GM12878 (cell line): ENCODE data around the gene AFF1. TPM values are rescaled to one million over a fixed set of nuclear protein-coding genes. Genes with fewer than 3 reads are reported as not detected.

Source experiments
- ATAC-seq: fragments of 200-7000 bp; cut with Tn5 transposase; 3 replicates; pipeline ENCODE4 v1.9.1; 2020; ENCODE audit warnings: mild to moderate bottlenecking, moderate library complexity
- BruUV-seq: library from RNA; stranded (reverse); fragments of 400-500 nt; replicated peaks from 2 replicates; lab custom pipeline; 2021; lab: Mats Ljungman, UMichigan
- CTCF ChIA-PET: fragments of 300-600 bp; sonication (Branson Sonifier 250); formaldehyde crosslinking; extraction: SDS; loops from one replicate; lab custom pipeline; 2021; ENCODE audit warnings: inconsistent platforms; lab: Yijun Ruan, JAX
- POLR2A ChIA-PET: fragments of 350-600 bp; formaldehyde crosslinking; extraction: SDS; loops from one replicate; lab custom pipeline; 2021; ENCODE audit warnings: inconsistent platforms; lab: Charles Lee
- RAD21 ChIA-PET: fragments of 300-600 bp; sonication (Branson Sonifier 250); formaldehyde crosslinking; loops from one replicate; lab custom pipeline; 2023; ENCODE audit warnings: antibody characterized with exemption; ENCODE audit not compliant: unreplicated experiment; lab: Charles Lee
- SMC1A ChIA-PET: fragments of 300-600 bp; sonication (Branson Sonifier 250); formaldehyde crosslinking; loops from one replicate; lab custom pipeline; 2023; ENCODE audit not compliant: unreplicated experiment, uncharacterized antibody; lab: Charles Lee
- DNase-seq: peaks from one replicate; pipeline ENCODE4 v3.0.0-alpha.2; 2011; ENCODE audit warnings: low read depth, low spot score
- FAIRE-seq: peaks from 3 replicates; lab custom pipeline; 2011; peaks lifted over from hg19 to GRCh38; lab: Jason Lieb, UNC
- H2AFZ ChIP-seq: 2 replicates; pipeline ENCODE4 v1.6.0; 2011; ENCODE audit warnings: low read depth, low read length, control low read depth; ENCODE audit not compliant: control insufficient read depth
- H3K27ac ChIP-seq: 2 replicates; pipeline ENCODE4 v1.5.1; 2011; ENCODE audit warnings: control low read depth; ENCODE audit not compliant: control insufficient read depth, insufficient read depth
- H3K27me3 ChIP-seq, 2 experiments: replicated peaks in 1 of 2; 2 replicates each; pipeline versions ENCODE4 v1.6.0 to v1.6.1; 2011; ENCODE audit warnings: low read length in 1 of 2; ENCODE audit not compliant: control insufficient read depth in 2 of 2, insufficient read depth in 2 of 2
- H3K36me3 ChIP-seq, 2 experiments: 2 replicates each; pipeline ENCODE4 v1.5.1; 2011; ENCODE audit warnings: low read length in 1 of 2; ENCODE audit not compliant: control insufficient read depth in 2 of 2, insufficient read depth in 2 of 2
- H3K4me1 ChIP-seq: 2 replicates; pipeline ENCODE4 v1.6.1; 2011; ENCODE audit warnings: mild to moderate bottlenecking, low read length, moderate library complexity, mixed read lengths; ENCODE audit not compliant: control insufficient read depth, insufficient read depth
- H3K4me2 ChIP-seq: 2 replicates; pipeline ENCODE4 v1.6.0; 2011; ENCODE audit warnings: control low read depth; ENCODE audit not compliant: control insufficient read depth, insufficient read depth
- H3K4me3 ChIP-seq: fragments of 200-600 bp; sonication (generic); 2 replicates; pipeline ENCODE4 v1.5.1; 2016
- H3K79me2 ChIP-seq: 2 replicates; pipeline ENCODE4 v1.6.0; 2011; ENCODE audit warnings: low read length; ENCODE audit not compliant: control insufficient read depth, insufficient read depth
- H3K9ac ChIP-seq: 2 replicates; pipeline ENCODE4 v1.8.0; 2011; ENCODE audit warnings: low read length, control low read depth, mixed read lengths; ENCODE audit not compliant: control insufficient read depth, insufficient read depth
- H3K9me3 ChIP-seq: replicated peaks from 3 replicates; pipeline ENCODE4 v1.5.1; 2011; ENCODE audit warnings: mild to moderate bottlenecking, low read length; ENCODE audit not compliant: control insufficient read depth, insufficient read depth
- H4K20me1 ChIP-seq: 2 replicates; pipeline ENCODE4 v1.6.0; 2011; ENCODE audit not compliant: control insufficient read depth, insufficient read depth
- PAX5 ChIP-seq: IDR thresholded peaks from 2 replicates; pipeline ENCODE4 v1.6.1; 2011; ENCODE audit warnings: low read depth, low read length, borderline replicate concordance
- RUNX3 ChIP-seq: IDR thresholded peaks from 2 replicates; pipeline ENCODE4 v1.6.1; 2012; ENCODE audit warnings: low read length, inconsistent platforms
- WGBS: methylation state at CpG from one replicate; pipeline ENCODE4 v1.1.6; 2016; ENCODE audit warnings: low lambda C conversion rate; ENCODE audit not compliant: insufficient replicate concordance, insufficient coverage; ENCODE audit errors: missing lambda C conversion rate; 5-methylcytosine and 5-hydroxymethylcytosine counted together
- in situ Hi-C: fragments of 300-500 bp; cut with MboI; formaldehyde crosslinking; loops from 9 replicates; pipeline ENCODE4 v1.14.3; 2018; ENCODE audit warnings: mixed read lengths
- intact Hi-C: fragments of 100-400 bp; cut with micrococcal nuclease; formaldehyde crosslinking; loops from one replicate; pipeline ENCODE4 v1.14.2; 2022; ENCODE audit not compliant: unreplicated experiment
- polyA plus RNA-seq, 11 experiments: library from polyadenylated mRNA; depleted of rRNA in 4 of 11; unstranded in 6 of 11; stranded (reverse) in 5 of 11; fragments of >200 nt; fragmentation: Nextera tagmentation in 4 of 11; fragmentation: Illumina TruSeq in 1 of 11; extraction: Ambion mirVana in 4 of 11; extraction: Trizol in 1 of 11; gene quantifications; 1 replicate in 1 of 11; 2 replicates in 10 of 11; pipeline versions ENCODE4 v1.2.1 to v1.2.3, GENCODE V29; 2011 to 2016; ENCODE audit warnings: inconsistent platforms in 2 of 11, missing spikeins in 2 of 11, low read depth in 1 of 11
- total RNA-seq, 4 experiments: library from RNA; depleted of rRNA in 3 of 4; stranded (reverse); fragments of >200 nt in 3 of 4; fragmentation: Illumina TruSeq in 1 of 4; extraction: Trizol in 1 of 4; gene quantifications; 2 replicates each; pipeline versions ENCODE4 v1.2.1 to v1.2.3, GENCODE V29; 2013 to 2021
- TF ChIP-seq, protein P1 (sequence below): fragments of 450-650 bp; IDR thresholded peaks from 2 replicates; pipeline ENCODE4 v1.6.1; 2017; ENCODE audit warnings: mild to moderate bottlenecking, low read depth, inconsistent platforms; ENCODE audit not compliant: poor library complexity, severe bottlenecking
- TF ChIP-seq, protein P2 (sequence below): fragments of 450-650 bp; formaldehyde crosslinking; IDR thresholded peaks from 2 replicates; pipeline ENCODE4 v1.4.0; 2022; ENCODE audit warnings: mild to moderate bottlenecking, moderate library complexity
- TF ChIP-seq, protein P3 (sequence below): IDR thresholded peaks from 2 replicates; pipeline ENCODE4 v1.6.1; 2012; ENCODE audit warnings: low read depth, low read length, improper control_type of control experiment

Gene AFF1
- total and polyA plus RNA-seq, 10 of the 15 experiments (the other 5 are each of a cell fraction or from before 2014, with no cell fraction given): 3.5 to 56.1 (median 21.5) TPM

DNA sequence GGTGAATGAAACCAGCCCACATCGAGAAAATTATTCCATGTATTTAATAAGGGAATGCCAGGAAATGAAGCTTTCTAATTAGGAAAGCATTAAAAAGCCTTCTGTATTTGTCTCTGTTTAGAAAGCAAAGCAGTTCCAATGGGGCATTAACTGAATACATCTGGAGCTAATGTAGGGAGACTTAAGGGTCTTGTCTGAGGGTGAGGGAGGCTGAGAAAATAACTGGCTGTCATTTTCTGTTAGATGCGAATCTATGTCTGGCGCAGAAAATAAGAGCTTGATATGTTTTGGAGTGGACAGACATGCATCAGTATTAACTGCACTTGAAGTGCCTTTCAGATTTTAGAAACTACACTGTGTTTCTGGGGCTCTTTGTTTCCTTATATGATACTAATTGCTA lies 174.3 kb downstream of the AFF1 start:
- RAD21 ChIA-PET: no interaction called here
- SMC1A ChIA-PET: interaction anchor here (1.4 kb wide), 1 partner anchor 12 kb away, joined by 3 read pairs; no protein-coding TSS in a partner anchor
- Histone ChIP-seq H3K27me3 (no peaks in the 10 kb centered on the region), H3K36me3 (peaks cover 4 to 32% of the 10 kb centered on the region in 2 experiments), H3K4me3 (no peak overlapping the region), H4K20me1 (no peaks in the 10 kb centered on the region), H3K27ac (no peak overlapping the region), H3K9ac (no peak overlapping the region), H3K4me2 (no peak overlapping the region), H3K9me3 (no peaks in the 10 kb centered on the region), H3K79me2 (no peaks in the 10 kb centered on the region), H3K4me1 (no peaks in the 10 kb centered on the region), H2AFZ (no peak overlapping the region)
- no peak for DNase-seq
- no TSS peak for BruUV-seq
- TF ChIP-seq, protein P1, sequence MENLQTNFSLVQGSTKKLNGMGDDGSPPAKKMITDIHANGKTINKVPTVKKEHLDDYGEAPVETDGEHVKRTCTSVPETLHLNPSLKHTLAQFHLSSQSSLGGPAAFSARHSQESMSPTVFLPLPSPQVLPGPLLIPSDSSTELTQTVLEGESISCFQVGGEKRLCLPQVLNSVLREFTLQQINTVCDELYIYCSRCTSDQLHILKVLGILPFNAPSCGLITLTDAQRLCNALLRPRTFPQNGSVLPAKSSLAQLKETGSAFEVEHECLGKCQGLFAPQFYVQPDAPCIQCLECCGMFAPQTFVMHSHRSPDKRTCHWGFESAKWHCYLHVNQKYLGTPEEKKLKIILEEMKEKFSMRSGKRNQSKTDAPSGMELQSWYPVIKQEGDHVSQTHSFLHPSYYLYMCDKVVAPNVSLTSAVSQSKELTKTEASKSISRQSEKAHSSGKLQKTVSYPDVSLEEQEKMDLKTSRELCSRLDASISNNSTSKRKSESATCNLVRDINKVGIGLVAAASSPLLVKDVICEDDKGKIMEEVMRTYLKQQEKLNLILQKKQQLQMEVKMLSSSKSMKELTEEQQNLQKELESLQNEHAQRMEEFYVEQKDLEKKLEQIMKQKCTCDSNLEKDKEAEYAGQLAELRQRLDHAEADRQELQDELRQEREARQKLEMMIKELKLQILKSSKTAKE: no peak
- TF ChIP-seq, protein P2, sequence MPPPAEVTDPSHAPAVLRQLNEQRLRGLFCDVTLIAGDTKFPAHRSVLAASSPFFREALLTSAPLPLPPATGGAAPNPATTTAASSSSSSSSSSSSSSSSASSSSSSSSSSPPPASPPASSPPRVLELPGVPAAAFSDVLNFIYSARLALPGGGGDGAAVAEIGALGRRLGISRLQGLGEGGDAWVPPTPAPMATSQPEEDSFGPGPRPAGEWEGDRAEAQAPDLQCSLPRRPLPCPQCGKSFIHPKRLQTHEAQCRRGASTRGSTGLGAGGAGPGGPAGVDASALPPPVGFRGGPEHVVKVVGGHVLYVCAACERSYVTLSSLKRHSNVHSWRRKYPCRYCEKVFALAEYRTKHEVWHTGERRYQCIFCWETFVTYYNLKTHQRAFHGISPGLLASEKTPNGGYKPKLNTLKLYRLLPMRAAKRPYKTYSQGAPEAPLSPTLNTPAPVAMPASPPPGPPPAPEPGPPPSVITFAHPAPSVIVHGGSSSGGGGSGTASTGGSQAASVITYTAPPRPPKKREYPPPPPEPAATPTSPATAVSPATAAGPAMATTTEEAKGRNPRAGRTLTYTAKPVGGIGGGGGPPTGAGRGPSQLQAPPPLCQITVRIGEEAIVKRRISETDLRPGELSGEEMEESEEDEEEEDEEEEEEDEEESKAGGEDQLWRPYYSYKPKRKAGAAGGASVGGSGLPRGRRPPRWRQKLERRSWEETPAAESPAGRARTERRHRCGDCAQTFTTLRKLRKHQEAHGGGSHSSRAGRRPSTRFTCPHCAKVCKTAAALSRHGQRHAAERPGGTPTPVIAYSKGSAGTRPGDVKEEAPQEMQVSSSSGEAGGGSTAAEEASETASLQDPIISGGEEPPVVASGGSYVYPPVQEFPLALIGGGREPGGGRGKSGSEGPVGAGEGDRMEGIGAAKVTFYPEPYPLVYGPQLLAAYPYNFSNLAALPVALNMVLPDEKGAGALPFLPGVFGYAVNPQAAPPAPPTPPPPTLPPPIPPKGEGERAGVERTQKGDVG (CRISPR knock-in tag): no peak
- TF ChIP-seq, protein P3, sequence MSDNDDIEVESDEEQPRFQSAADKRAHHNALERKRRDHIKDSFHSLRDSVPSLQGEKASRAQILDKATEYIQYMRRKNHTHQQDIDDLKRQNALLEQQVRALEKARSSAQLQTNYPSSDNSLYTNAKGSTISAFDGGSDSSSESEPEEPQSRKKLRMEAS: no peak
- no peak for TF ChIP-seq RUNX3
- TF ChIP-seq PAX5: no peak
- POLR2A ChIA-PET: no interaction called here
- FAIRE-seq: no peak
- CTCF ChIA-PET: interaction anchor here (1.0 kb wide), 1 partner anchor 16 kb away, joined by 5 read pairs; no protein-coding TSS in a partner anchor
- intact Hi-C loops: no loop called here
- 90% methylated on average over 3 of the region's 3 CpGs for WGBS
- in situ Hi-C loops: no loop called here
- no peak for ATAC-seq
